COLO668 (cell line): ENCODE measurements around the gene SLC31A2.
"Not testable (repeated sequence)": the region's sequence is repeated elsewhere in the genome, so short reads cannot be mapped to it uniquely, and the experiment has no call there.

ENCODE experiments used
- DNase-seq: peaks from one replicate; lab custom pipeline; 2025; ENCODE audit not compliant: unreplicated experiment; lab: John Stamatoyannopoulos, UW

SLC31A2 gene, protein sequence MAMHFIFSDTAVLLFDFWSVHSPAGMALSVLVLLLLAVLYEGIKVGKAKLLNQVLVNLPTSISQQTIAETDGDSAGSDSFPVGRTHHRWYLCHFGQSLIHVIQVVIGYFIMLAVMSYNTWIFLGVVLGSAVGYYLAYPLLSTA

DNA sequence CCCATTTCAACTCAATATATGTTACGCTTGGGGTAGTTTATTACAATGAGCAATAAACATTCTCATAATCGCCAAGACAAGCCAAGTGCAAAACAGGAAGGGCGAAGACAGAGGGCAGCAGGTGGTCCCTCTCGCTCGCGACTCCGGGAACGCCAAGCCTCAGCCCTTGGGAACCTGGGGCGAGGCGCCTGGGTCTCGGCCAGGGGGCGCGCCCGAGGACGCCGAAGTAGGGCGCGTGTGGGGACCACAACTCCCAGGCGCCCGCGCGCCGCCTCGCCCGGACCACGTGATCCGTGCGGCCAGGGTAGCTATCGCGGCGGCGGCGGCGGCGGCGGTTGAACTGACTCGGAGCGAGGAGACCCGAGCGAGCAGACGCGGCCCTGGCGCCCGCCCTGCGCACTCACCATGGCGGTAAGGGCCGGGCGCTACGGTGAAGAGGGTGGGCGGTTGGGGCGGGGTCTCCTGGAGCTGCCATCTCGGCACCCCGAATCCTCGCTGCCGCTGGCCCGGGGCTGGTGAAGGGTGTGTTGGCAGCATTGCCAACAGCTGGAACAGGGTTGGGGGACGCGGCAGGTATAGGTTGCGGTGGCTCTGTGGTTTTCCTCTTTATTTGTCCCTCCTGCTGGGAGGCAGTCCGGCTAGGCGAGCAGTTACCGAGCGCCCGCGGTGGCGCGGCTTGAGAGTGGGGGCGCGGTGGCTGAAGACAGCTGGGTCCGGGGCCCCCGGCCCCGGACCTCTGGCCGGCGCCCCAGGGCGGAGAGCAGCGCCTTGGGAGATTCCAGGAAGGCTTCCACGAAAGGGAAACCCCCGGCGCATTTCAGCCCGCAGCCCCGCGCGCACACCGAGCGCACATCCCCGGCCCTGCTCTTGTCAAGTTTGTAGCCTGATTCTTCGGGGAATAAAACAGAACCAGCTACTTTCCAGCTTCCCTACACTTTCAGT lies at the start of gene SLC31A2:
TSS of gene SLC31A2 (plus strand) at position 338 of the 942 bp plus-strand sequence. CDS start at position 406, 68 bp downstream.
- DNase-seq: peak; percentile 93

DNA sequence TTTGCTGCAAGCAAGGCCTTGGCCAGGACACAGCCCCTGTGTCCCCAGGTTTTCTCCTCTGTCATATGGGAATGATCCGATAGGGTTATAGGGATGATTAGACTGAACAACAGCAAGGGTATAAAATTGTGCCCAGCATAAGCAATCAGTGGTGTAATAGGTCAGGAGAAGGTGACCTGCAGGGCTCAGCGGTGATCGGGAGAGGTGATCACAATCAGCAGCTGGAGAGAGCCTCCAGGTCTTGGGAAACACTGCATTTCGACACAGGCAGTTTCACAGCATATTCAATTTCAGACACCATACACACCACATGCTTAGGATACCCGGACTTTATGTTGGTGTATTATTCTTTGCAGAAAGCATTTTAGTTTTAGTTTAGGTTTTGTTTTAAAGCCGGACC lies 45.5 kb upstream of the SLC31A2 start:
- not testable (repeated sequence) for DNase-seq

DNA sequence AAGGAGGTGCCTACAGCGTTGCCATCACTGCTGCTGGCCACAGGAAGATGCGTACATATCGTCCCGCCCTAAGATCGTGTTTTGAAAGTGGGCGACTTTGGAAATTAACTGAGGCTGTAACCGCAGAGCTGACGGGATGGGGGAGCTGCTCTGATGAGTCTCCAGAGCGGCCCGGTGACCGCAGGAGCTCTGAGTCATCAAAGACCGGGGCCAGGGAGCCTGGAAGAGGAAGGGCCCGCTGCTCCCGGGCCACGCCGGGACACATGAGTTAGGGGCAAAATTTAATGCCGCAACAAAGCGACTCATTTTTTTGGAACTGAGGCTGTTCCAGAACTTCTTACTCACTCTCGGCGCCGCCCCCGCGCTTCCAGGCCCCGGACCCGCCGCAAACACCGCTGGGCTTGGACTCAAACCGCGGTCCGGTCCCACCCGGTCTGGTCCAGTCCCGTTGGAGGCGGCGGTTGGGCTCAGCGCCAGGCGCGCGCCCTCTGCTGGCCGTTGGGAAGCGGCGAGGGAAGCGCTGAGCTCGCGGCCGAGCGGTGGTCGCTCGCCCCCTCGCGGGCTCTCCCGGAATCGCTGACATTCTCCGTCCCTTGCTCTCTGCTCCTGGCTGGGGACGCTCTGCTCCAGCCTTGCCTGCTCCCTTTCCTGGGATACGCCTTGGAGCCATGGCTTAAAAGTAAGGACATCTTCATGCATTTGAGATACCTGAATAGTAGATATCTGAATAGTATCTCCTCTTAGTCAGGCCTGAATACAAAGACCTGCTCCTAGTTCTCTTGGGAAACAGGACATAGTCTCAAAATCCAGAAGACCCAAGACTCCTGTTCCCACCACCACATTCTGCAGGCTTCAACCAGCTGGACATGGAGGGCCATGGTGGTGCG lies 39.5 kb upstream of the SLC31A2 start:
- DNase-seq: not testable (repeated sequence)

DNA sequence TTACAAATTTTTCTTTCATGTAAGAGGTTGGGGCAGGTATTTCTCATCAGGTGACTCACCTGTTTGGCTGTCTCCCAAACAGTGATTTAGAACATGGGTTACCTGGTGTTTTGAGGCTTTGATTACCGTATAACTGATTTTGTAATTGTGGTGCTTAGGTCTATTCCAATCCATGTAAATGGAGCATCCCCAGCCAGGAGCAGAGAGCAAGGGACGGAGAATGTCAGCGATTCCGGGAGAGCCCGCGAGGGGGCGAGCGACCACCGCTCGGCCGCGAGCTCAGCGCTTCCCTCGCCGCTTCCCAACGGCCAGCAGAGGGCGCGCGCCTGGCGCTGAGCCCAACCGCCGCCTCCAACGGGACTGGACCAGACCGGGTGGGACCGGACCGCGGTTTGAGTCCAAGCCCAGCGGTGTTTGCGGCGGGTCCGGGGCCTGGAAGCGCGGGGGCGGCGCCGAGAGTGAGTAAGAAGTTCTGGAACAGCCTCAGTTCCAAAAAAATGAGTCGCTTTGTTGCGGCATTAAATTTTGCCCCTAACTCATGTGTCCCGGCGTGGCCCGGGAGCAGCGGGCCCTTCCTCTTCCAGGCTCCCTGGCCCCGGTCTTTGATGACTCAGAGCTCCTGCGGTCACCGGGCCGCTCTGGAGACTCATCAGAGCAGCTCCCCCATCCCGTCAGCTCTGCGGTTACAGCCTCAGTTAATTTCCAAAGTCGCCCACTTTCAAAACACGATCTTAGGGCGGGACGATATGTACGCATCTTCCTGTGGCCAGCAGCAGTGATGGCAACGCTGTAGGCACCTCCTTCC lies 37.9 kb upstream of the SLC31A2 start:
- DNase-seq: not testable (repeated sequence)

DNA sequence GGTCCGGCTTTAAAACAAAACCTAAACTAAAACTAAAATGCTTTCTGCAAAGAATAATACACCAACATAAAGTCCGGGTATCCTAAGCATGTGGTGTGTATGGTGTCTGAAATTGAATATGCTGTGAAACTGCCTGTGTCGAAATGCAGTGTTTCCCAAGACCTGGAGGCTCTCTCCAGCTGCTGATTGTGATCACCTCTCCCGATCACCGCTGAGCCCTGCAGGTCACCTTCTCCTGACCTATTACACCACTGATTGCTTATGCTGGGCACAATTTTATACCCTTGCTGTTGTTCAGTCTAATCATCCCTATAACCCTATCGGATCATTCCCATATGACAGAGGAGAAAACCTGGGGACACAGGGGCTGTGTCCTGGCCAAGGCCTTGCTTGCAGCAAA lies 32.0 kb upstream of the SLC31A2 start:
- not testable (repeated sequence) for DNase-seq

DNA sequence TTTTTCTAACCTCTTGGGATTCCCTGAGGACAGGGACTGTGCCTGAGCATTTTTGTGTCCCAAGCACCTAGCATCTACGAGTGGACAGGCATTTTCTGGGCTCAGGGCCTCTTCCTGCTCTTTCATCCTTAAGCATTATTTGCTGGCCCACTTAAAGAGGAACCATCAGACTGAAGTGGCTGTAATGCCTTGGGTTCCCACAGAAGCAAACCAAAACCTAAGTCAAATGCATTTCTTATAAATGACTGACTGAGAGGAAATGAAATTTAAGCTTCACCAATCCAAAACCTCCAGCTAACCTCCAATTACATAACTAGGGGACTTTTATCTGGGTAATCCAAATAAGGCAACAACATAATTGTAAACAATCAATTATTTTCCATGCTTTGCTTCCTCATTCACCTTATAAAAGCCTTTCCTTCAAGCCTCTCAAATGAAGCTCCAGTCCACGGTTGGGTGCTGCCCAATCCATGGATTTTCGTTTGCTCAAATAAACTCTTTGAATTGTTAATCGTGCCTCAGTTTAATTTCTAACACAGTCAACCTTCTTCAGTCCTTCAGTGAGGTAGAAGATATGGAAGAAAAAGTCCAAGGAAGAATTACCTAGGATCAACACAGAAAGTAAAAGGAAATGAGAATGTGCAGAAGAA lies 25.3 kb upstream of the SLC31A2 start:
- no peak for DNase-seq

DNA sequence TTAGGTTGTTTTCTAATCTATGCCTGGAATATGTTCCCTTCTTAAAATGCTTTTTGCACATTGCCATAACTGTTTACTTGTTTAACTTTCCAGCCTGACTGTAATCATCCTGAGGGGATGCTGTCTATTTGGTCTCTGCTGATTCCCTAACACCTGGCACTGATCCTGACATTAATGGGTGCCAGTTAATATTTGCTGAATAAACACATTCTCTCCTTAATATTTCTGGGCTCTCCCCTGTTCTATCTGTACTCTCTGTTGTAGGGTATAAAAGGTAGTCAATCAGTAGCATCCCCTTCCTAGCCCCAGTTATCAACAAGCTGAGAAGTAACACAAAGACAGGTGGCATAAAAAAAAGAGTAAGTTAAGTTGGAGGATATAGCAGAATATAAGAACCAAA lies 21.3 kb upstream of the SLC31A2 start:
- DNase-seq: no peak

DNA sequence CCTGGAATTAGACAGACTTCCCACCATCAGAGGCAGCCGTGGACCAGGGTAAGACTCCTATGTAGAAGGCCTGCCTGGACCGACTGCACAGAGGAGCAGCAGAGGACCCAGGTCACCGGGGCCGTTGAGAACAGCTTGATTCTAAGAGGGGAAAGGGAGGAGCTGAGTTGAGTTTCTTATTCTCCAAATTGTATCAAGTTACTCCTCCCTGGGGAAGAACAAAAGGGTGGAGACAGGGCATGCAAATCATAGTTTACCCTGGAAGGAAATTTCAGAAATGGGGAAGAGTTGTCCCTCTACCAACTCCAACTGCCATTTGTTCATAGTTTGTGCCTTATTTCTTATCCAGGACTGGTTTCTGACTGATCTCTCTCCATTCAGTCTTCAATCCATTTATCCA lies 20.9 kb upstream of the SLC31A2 start:
- DNase-seq: no peak

DNA sequence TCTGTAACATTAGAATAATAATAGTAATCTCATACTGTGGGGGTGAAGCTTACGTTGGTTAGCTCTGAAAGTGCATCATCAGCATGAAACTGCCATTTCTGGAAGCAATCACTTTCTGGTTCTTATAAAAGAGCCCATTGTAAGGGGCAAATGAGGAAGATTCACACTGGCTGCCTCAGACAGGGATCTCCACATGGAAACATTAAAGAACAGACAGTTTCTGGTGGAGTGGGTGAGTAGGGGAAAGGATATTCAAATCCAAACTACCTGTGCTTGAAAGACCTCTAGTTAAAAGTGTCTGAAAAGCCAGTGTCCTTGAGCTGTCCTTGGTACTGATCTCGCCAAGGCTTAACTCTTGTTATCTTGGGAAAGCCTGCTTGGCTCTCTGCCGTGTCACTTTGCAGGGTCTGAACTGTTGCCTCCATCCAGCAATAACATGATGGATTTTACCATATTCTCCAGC lies 19.1 kb upstream of the SLC31A2 start:
- no peak for DNase-seq

DNA sequence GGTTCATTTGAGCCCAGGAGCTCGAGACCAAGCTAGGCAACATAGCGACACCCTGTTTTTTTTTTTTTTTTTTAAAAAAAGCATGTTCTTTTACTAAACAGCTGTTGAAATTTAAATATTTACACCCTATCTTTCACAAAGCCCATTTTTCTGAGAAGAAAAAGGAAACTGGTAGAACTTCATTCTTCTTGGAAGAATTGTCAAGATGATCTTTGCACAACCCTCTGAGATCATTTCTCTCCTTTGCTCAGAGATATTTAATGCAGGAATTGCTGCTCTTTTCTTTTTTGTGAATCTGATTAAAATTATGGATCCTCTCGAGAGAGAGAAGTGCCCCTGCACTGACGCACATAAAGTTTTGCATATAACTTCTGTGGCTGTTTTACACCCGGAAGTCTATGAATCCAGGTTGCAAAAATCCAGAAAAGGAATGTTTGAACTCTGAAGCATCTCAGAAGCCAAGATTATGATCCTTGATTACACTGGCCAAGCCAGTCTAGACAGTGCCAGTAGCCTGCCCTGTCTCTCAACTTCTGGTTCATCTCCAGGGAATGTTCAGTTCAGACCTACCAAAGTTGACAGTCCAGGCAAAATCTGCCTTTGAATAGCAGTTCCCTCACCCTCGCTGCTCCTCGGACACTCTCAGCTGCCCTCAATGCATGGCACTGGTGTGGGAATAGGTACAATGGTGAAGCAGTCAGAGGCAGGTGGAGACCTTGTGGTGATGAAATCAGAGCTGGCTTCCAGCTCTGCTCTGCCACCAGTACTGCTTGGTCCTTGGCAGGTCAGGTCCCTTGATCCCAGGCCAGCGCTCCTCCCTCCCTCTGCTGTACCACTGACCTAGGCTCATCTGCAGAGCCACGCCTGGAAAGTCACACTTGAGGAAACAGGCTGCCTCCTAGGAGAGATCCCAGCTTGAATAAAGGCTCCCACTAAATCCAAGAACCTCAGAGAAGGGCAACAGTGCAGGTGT lies 13.3 kb upstream of the SLC31A2 start:
- no peak for DNase-seq

DNA sequence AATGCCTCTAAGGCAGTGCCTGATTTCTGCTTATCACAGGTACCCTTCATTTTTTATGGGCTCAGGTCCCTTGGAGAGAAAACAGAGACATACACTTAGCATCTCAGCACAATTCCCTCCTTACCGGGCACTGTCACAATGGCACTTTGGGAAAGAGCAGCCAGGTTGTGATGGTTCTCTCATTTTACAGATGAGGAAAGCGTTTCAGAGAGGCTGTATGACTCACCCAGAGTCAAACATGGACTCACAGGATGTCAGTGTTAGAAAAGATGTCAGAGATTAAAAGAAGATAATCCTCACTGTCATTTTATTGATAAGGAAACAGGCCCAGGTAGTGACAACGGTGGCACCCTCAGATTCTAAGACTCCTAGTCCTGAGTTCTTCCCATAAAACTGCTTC lies 12.0 kb upstream of the SLC31A2 start:
- no peak for DNase-seq

DNA sequence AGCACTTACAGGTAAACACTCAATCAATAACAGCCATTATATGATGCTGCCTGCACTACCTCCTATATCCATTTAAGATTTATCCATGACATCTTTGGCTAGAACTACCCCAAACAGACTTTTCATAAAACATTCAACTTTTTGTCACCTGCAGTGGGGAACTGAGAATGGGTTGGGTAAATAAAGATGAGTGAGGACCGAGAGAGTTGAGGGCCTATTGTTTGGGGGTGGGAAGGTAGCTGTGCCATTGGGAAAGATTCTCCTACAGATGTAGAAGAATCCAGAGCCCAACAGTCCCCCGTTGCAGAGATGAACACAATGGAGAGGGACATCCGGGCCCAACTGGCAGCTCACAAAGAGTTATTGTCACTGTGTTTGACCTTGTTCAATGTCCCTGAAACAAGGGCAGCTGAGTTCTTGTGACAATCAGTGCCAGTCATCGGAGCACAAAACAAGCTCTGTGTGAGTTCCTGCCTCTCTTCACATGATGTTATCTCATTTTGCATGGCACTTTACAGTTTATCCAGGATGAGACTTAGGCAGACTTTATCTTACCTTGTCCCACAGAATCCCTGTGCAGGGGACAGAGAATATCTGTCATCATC lies 11.5 kb upstream of the SLC31A2 start:
- no peak for DNase-seq

DNA sequence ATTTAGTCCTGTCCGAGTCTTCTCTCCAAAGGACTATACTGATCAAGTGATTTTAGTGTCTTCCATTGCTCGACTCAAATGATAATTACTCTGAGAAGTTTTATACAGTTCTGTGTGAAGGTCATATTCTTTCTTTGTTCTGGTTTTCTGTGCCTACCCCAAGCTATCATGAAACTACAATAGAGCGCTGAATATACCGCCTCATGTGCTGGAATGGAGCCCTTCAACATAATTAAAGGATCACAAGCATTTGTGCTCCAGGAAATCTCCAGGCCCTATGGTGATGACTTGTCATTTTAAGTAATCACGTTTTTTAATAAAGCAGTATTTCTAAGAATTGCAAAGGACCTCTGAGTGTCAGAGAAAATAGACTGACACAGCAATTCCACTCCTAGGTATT lies 10.9 kb upstream of the SLC31A2 start:
- no peak for DNase-seq

DNA sequence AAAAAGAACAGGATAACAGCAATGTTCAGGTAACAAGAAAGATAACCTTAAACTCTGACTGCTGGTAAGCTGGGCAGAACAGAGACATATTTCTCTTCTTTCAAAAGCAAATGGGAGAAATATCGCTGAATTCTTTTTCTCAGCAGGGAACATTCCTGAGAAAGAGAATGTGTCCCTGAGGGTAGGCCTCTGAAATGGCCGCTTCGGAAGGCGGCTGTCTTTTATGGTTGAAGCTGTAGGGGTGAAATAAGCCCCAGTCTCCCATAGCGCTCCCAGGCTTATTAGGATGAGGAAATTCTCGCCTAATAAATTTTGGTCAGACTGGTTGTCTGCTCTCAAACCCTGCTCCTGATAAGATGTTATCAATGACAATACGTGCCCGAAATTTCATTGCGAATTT lies 9.9 kb upstream of the SLC31A2 start:
- not testable (repeated sequence) for DNase-seq

DNA sequence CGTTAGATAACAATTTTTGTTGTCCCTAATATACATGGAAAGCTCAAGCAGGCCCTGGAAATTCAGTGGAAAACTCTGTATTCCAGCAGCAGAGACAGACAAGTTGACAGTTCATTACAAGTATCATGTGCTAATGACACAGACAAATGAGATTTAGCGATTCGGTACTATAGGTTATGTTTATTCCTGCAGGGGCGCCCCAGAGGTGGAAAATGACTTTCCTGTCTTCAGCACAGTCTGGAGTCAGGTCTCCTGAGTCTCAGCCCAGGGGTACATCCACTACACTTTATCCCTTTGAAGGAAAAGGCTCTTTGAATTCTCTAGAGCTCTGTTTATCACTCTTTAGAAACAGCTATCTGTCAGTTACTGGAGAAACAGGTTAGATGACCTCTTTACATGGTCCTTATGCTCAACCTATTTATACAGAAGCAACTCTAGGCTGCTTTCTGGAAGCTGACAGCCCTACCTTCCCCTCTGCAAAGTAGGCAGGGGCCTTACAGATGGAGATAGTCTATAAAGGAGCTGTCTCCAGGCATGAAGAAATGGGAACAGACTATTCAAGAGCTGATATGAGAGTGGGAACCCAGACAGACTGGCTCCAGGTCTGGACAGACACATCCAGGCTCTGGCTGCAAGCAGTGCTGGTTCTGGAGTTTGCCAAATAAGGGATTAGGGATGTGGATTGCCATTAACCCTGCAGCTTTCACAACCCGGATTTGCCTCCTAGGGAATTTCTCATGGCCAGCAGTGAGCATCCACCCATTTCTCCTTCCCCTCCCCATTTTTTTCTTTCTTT lies 7.2 kb upstream of the SLC31A2 start:
- DNase-seq: no peak

DNA sequence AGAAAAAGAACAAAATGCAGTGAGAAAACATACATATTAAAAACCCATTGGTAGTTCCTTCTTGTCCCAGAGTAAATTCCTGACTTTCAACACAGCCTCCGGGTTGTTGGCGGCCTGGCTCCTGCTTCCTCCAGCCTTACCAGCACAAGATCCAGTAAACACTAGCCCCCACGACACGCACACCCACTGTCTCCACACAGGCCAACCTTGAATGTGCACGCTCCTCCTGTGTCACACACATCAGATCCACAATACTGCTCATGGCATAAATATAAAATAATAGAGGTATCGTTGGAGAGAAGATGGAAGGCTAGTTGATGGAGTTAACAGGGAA lies 2.5 kb upstream of the SLC31A2 start:
- DNase-seq: no peak

DNA sequence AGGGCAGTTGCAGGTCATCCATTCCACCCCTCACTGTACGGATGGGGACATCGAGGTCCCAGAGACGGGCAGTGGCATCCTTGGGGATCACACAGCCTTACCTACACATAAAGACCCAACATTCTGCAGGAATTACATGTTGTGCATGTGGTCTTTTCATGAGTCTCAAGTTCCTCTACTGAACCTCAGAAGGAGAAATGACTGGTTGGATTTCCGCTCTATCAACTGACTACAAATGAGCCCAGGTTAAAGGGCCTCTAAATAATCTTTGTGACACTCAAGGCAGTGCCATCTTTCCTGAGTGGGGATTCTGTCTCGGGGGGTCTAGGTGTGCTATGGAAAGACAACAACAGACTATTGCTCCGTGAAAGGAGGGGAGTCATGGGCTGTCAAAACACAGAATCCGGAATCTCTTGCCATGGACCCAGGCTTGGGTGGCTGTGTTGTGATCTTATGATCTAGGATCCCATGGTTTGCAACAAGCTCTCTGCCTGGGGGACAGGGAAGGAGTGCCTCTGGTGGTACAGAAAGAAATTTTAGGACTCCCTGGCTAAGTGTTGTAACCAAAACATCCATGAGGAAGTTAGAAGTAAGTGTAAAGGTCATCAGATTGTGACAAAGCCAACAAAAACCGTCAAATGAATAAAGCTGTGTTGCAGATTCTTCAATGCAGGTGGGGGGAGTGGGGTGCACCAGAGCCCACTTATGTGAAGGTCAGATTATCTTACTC lies 1.9 kb upstream of the SLC31A2 start:
- DNase-seq: no peak
